Stomach (tissue), 9 donors: ENCODE data around the gene KIAA1614. TPM values are rescaled to one million over a fixed set of nuclear protein-coding genes. Genes with fewer than 3 reads are reported as not detected.

Source experiments
- DNase-seq, 2 donors: peaks; one replicate each; pipeline versions ENCODE4 v3.0.0 to v3.0.0-alpha.2; 2013 to 2019
- H3K27ac ChIP-seq, 5 donors: fragments of 200-600 bp in 4 of 5; sonication (generic) in 4 of 5; one replicate each; pipeline ENCODE4 v1.5.1; 2013 to 2019; ENCODE audit warnings: mild to moderate bottlenecking in 1 of 5, moderate library complexity in 1 of 5
- H3K27me3 ChIP-seq, 3 donors: fragments of 200-600 bp; sonication (generic); one replicate each; pipeline ENCODE4 v1.5.1; 2017 to 2019; ENCODE audit warnings: mixed run types in 1 of 3
- H3K36me3 ChIP-seq, 4 donors: fragments of 200-600 bp; sonication (generic); 1 replicate in 3 of 4; 2 replicates in 1 of 4; pipeline ENCODE4 v1.5.1; 2016 to 2019
- H3K4me1 ChIP-seq, 4 donors: fragments of 200-600 bp; sonication (generic); one replicate each; pipeline ENCODE4 v1.5.1; 2016 to 2019
- H3K4me3 ChIP-seq, 4 donors: fragments of 200-600 bp; sonication (generic) in 3 of 4; one replicate each; pipeline ENCODE4 v1.5.1; 2016 to 2019; ENCODE audit warnings: mild to moderate bottlenecking in 1 of 4
- H3K9me3 ChIP-seq, 4 donors: fragments of 200-600 bp; sonication (generic); one replicate each; pipeline ENCODE4 v1.5.1; 2016 to 2019
- EP300 ChIP-seq: sonication (generic); formaldehyde crosslinking; IDR thresholded peaks from one replicate; pipeline ENCODE4 v1.6.1; 2017; ENCODE audit warnings: antibody characterized with exemption
- POLR2A ChIP-seq, 4 donors: fragments of 450-650 bp; IDR thresholded peaks; one replicate each; pipeline ENCODE4 v1.6.1; 2016; ENCODE audit warnings: antibody characterized with exemption in 4 of 4, control low read depth in 2 of 4, mild to moderate bottlenecking in 1 of 4, moderate library complexity in 1 of 4
- POLR2AphosphoS5 ChIP-seq, 3 donors: sonication (generic); formaldehyde crosslinking; IDR thresholded peaks; one replicate each; pipeline ENCODE4 v1.6.1; 2016; ENCODE audit warnings: antibody characterized with exemption in 3 of 3
- WGBS, 5 donors: extraction: QIAGEN DNeasy Blood & Tissue Kit in 3 of 5; methylation state at CpG; one replicate each; pipeline versions ENCODE4 v1.1.5 to v1.1.7; 2013 to 2018; 5-methylcytosine and 5-hydroxymethylcytosine counted together
- intact Hi-C: fragments of 100-400 bp; cut with DNase I; formaldehyde crosslinking; loops from one replicate; pipeline ENCODE4 v1.15.1; 2023; ENCODE audit warnings: low total_unique reads
- polyA plus RNA-seq, 3 donors: library from polyadenylated mRNA; stranded (reverse); fragments of 200-250 nt; gene quantifications; one replicate each; pipeline ENCODE4 v1.2.3, GENCODE V29; 2013
- total RNA-seq, 5 donors: library from RNA; depleted of rRNA; stranded (reverse); fragments of >200 nt; gene quantifications; one replicate each; pipeline versions ENCODE4 v1.1.0 to v1.2.3, GENCODE V29; 2014 to 2016
- TF ChIP-seq, protein P1 (sequence below), 7 experiments: fragments of 450-650 bp in 4 of 7; fragments of 200-600 bp in 3 of 7; sonication (generic) in 3 of 7; IDR thresholded peaks; one replicate each; pipeline ENCODE4 v1.5.1; 2016 to 2019; ENCODE audit warnings: antibody characterized with exemption in 7 of 7, control low read depth in 2 of 7, mild to moderate bottlenecking in 1 of 7
- donor health status: healthy with polysubstance abuse.
- donor health status: Bipolar disorder and iron deficiency.
- donor health status: healthy.

KIAA1614 gene
- total and polyA plus RNA-seq, 8 donors: under 0.01 to 6.1 (median 1.8) TPM; not detected in 1

DNA sequence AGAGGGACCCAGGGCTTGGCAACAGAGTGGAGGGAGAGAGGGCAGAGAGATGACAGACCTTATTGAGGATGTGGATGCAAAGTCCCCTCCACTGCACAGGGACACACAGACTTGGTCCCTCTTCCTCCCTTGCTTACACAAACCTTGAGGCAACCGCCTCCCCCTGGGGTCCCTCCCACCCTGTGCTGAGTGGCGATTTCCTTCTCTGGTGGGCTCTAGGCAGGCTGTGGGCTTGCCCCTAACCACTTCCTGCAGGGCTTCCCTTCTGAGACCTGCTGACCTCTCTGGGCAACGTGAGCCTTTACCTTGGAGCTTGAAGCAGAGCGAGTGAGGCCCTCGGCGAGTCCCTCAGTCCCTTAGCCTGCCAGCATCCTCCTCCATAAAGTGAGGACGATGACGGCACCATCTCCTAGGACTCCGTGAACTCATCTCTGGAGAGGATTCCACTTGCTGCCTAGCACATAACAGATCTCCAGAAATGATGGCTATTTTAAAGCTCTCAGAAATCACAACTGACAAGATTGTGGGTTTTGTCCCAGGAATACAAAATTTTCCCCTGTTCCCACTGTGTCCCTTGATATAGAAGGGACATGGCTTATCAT, 25.0 kb downstream of the KIAA1614 start:
- no peak for DNase-seq

DNA sequence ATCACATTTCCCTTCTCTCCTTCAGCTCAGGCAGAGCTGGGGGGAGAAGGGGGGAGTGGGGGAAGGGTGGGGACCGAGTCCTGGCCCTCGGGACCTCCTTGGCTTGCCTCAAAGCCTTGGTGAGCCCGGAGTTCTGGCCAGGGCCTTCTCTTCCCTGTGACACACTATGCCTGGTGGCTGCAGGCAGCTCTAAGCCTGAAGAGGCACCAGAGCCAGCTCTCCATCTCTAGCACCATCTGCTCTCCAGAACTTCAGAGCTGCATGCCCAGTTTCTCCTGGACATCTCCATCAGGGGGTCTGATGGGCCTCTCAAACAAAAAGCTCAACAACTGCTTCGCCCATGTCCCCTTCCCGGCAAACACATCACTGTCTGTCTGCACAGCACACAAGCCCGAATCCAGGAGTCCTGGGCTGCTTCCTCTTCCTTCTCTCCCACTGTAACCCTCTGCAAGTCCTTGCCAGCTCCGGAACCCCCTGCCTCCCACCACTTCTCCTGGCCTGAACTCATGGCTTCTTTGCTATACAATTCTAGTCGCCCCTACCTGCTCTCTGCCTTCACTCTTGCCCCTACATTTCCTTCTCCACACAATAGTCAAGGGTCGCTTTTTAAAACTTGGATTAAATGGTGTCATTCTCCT, 26.5 kb downstream of the KIAA1614 start:
- WGBS, 5 donors: 72 to 80% (median 77%) methylated on average over 7 to 9 of the region's 9 CpGs
- TF ChIP-seq POLR2A (IDR thresholded peaks at IDR 0.05) (no peak), EP300 (no peak), POLR2AphosphoS5 (IDR thresholded peaks at IDR 0.05) (no peak)
- TF ChIP-seq, protein P1, sequence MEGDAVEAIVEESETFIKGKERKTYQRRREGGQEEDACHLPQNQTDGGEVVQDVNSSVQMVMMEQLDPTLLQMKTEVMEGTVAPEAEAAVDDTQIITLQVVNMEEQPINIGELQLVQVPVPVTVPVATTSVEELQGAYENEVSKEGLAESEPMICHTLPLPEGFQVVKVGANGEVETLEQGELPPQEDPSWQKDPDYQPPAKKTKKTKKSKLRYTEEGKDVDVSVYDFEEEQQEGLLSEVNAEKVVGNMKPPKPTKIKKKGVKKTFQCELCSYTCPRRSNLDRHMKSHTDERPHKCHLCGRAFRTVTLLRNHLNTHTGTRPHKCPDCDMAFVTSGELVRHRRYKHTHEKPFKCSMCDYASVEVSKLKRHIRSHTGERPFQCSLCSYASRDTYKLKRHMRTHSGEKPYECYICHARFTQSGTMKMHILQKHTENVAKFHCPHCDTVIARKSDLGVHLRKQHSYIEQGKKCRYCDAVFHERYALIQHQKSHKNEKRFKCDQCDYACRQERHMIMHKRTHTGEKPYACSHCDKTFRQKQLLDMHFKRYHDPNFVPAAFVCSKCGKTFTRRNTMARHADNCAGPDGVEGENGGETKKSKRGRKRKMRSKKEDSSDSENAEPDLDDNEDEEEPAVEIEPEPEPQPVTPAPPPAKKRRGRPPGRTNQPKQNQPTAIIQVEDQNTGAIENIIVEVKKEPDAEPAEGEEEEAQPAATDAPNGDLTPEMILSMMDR (IDR thresholded peaks at IDR 0.05): no peak
- Histone ChIP-seq H3K36me3 (peaks cover 0 to 85% (median 52%) of the 10 kb centered on the region in 4 donors), H3K27ac (no peak overlapping the region), H3K4me3 (no peak overlapping the region), H3K4me1 (no peaks in the 10 kb centered on the region), H3K9me3 (no peaks in the 10 kb centered on the region), H3K27me3 (peaks cover 0 to 10% (median 0%) of the 10 kb centered on the region in 3 donors)
- no peak for DNase-seq
- intact Hi-C loops: no loop called here

More for the DNA sequence above, 25.0 kb downstream of the KIAA1614 start:
- H3K4me1 ChIP-seq: no peaks in the 10 kb centered on the region
- TF ChIP-seq EP300: no peak
- TF ChIP-seq, protein P1 (IDR thresholded peaks at IDR 0.05): no peak
- no peak for TF ChIP-seq POLR2A (IDR thresholded peaks at IDR 0.05)
- TF ChIP-seq POLR2AphosphoS5 (IDR thresholded peaks at IDR 0.05): no peak
- H3K27ac ChIP-seq: no peak overlapping the region
- peaks cover 0 to 10% (median 0%) of the 10 kb centered on the region in 3 donors for H3K27me3 ChIP-seq
- intact Hi-C loops: no loop called here
- H3K9me3 ChIP-seq: no peaks in the 10 kb centered on the region
- H3K36me3 ChIP-seq: peaks cover 0 to 81% (median 49%) of the 10 kb centered on the region in 4 donors
- WGBS, 5 donors: 74 to 79% (median 76%) methylated on average over 8 to 9 of the region's 9 CpGs
- H3K4me3 ChIP-seq: no peak overlapping the region

DNA sequence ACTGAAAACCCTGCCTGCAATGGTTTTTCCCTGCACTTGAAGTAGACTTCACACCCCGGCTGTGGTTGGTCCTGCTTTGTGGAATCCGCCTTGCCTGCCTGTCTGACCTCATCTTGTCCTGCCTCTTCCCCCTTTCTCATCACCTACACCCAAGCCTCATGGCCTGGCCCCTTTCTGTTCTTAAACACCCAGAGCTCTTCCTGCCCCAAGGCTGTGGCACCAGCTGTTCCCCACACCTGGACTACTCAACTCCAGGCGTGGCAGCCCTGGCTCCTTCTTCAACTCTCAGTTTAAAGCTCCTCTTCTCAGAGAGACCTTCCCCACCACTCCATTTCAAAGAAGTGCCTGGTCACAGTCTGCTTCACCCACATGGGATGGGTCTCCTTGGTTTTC, 27.0 kb downstream of the KIAA1614 start:
- H3K27ac ChIP-seq: no peak overlapping the region
- no peaks in the 10 kb centered on the region for H3K9me3 ChIP-seq
- H3K4me3 ChIP-seq: no peak overlapping the region
- no peak for DNase-seq
- peaks cover 0 to 10% (median 0%) of the 10 kb centered on the region in 3 donors for H3K27me3 ChIP-seq
- TF ChIP-seq, protein P1 (IDR thresholded peaks at IDR 0.05): no peak
- no peak for TF ChIP-seq POLR2A (IDR thresholded peaks at IDR 0.05)
- no peak for TF ChIP-seq POLR2AphosphoS5 (IDR thresholded peaks at IDR 0.05)
- TF ChIP-seq EP300: no peak
- no peaks in the 10 kb centered on the region for H3K4me1 ChIP-seq
- H3K36me3 ChIP-seq: peaks cover 0 to 90% (median 56%) of the 10 kb centered on the region in 4 donors
- intact Hi-C loops: no loop called here
- WGBS, 5 donors: 80 to 89% (median 84%) methylated on average over 3 of the region's 3 CpGs

DNA sequence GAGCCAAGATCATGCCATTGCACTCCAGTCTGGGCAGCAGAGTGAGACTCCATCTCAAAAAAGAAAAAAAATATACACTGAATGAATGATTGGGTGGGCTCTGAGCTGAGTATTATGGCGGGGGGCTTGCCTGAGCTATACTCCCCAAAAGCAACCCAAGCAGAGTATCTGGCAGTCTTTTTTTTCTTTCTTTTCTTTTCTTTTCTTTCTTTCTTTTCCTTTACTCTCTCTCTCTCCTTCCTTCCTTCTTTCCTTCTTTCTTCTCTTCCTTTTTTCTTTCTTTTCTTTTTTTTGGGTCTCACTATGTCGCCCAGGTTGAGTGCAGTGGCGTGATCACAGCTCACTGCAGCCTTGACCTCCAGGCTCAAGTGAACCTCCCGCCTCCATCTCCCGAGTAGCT, 27.7 kb downstream of the KIAA1614 start:
- intact Hi-C loops: no loop called here
- no peak overlapping the region for H3K27ac ChIP-seq

More for the DNA sequence above, 27.7 kb downstream of the KIAA1614 start:
- peaks cover 0 to 2% (median 0%) of the 10 kb centered on the region in 3 donors for H3K27me3 ChIP-seq
- TF ChIP-seq POLR2AphosphoS5 (IDR thresholded peaks at IDR 0.05) (no peak), POLR2A (IDR thresholded peaks at IDR 0.05) (no peak), EP300 (no peak)
- TF ChIP-seq, protein P1 (IDR thresholded peaks at IDR 0.05): no peak
- 85 to 90% (median 88%) methylated on average over 5 of the region's 5 CpGs for WGBS, 5 donors
- no peak for DNase-seq
- H3K36me3 ChIP-seq: peaks cover 4 to 90% (median 56%) of the 10 kb centered on the region in 4 donors
- H3K9me3 ChIP-seq: no peaks in the 10 kb centered on the region
- no peaks in the 10 kb centered on the region for H3K4me1 ChIP-seq
- H3K4me3 ChIP-seq: no peak overlapping the region
